Vagina (tissue), 2 donors: Measurements from ENCODE around the gene CUL4A.

Experiments used
- CTCF ChIP-seq, 3 experiments: fragments of 450-650 bp in 2 of 3; fragments of 200-600 bp in 1 of 3; sonication (generic) in 1 of 3; IDR thresholded peaks; one replicate each; pipeline ENCODE4 v1.5.1; 2017 to 2019; ENCODE audit warnings: antibody characterized with exemption in 3 of 3, mild to moderate bottlenecking in 2 of 3, moderate library complexity in 2 of 3
- POLR2A ChIP-seq, 2 donors: fragments of 450-650 bp; IDR thresholded peaks; one replicate each; pipeline ENCODE4 v1.6.1; 2017; ENCODE audit warnings: antibody characterized with exemption in 2 of 2, mild to moderate bottlenecking in 2 of 2, moderate library complexity in 2 of 2
- POLR2AphosphoS5 ChIP-seq, 2 donors: sonication (generic); formaldehyde crosslinking; IDR thresholded peaks; one replicate each; pipeline ENCODE4 v1.9.0; 2017; ENCODE audit warnings: antibody characterized with exemption in 2 of 2, mild to moderate bottlenecking in 2 of 2, low read depth in 1 of 2; ENCODE audit not compliant: insufficient read depth in 1 of 2

GRCh38 chr13:113232208-113233003, 23.0 kb downstream of the CUL4A start:
- no peak for TF ChIP-seq CTCF (IDR thresholded peaks at IDR 0.05)
- no peak for TF ChIP-seq POLR2AphosphoS5 (IDR thresholded peaks at IDR 0.05; ENCODE audit: insufficient read depth in 1 of 2, low read depth in 1 of 2)
- TF ChIP-seq POLR2A (IDR thresholded peaks at IDR 0.05): no peak
